BJ (cell line): Measurements from ENCODE around the gene FSTL3. TPM values are rescaled to one million over a fixed set of nuclear protein-coding genes. Genes with fewer than 3 reads are reported as not detected.
"Not testable (repeated sequence)": the region's sequence is repeated elsewhere in the genome, so short reads cannot be mapped to it uniquely, and the experiment has no call there.

ENCODE experiments used
- CTCF ChIA-PET: fragments of 350-600 bp; formaldehyde crosslinking; extraction: SDS; loops from one replicate; lab custom pipeline; 2021; ENCODE audit warnings: antibody characterized with exemption, inconsistent platforms; lab: Yijun Ruan, JAX
- POLR2A ChIA-PET: fragments of 300-600 bp; sonication (Branson Sonifier 250); formaldehyde crosslinking; extraction: SDS; loops from one replicate; lab custom pipeline; 2021; ENCODE audit warnings: antibody characterized with exemption; lab: Charles Lee
- DNase-seq: peaks from one replicate; pipeline ENCODE4 v3.0.0-alpha.2; 2011; ENCODE audit warnings: low read depth
- H3K27me3 ChIP-seq: 2 replicates; pipeline ENCODE4 v1.6.0; 2011; ENCODE audit warnings: low read length; ENCODE audit not compliant: control insufficient read depth, insufficient read depth
- H3K36me3 ChIP-seq: 2 replicates; pipeline ENCODE4 v1.5.1; 2011; ENCODE audit warnings: low read length; ENCODE audit not compliant: control insufficient read depth, insufficient read depth
- H3K4me3 ChIP-seq: 2 replicates; pipeline ENCODE4 v1.5.1; 2011; ENCODE audit warnings: low read depth, mild to moderate bottlenecking, control low read depth, low read length
- CTCF ChIP-seq: IDR thresholded peaks from 2 replicates; pipeline ENCODE4 v1.5.1; 2011; ENCODE audit warnings: low read depth, mild to moderate bottlenecking, control low read depth, inconsistent platforms, low read length, moderate library complexity; ENCODE audit not compliant: insufficient read depth
- polyA minus RNA-seq: library from RNA; depleted of rRNA, polyadenylated mRNA; stranded (reverse); fragments of >200 nt; gene quantifications from 2 replicates; pipeline ENCODE4 v1.2.3, GENCODE V29; 2011; rRNA and poly(A)+ RNA removed
- polyA plus RNA-seq: library from polyadenylated mRNA; depleted of rRNA; stranded (reverse); fragments of >200 nt; gene quantifications from 2 replicates; pipeline ENCODE4 v1.2.3, GENCODE V29; 2011; rRNA removed

FSTL3 gene
- 62.5 and 83.2 TPM in 2 replicates for polyA plus RNA-seq
- polyA minus RNA-seq: 25.0 and 32.2 TPM in 2 replicates

- ChIA-PET POLR2A (interaction anchor here (0.5 kb wide), 1 partner anchor 19 kb away, joined by 3 read pairs; the partner anchor contains the start of gene PRSS57), CTCF (interaction anchor here (1.0 to 2.4 kb wide), 3 partner anchors 13 to 145 kb away, joined by 3 to 11 read pairs (median 5); partner anchors contain the start of genes CDC34 and RNF126)
- TF ChIP-seq CTCF: no peak
- DNase-seq: no peak
- H3K27me3 ChIP-seq: no peaks in the 10 kb centered on the region
- peaks cover 4% of the 10 kb centered on the region for H3K36me3 ChIP-seq
- peak within 1 kb of the TSS; percentile 74 for H3K4me3 ChIP-seq
Observed at GRCh38 chr19:676339-677105, at the start of gene FSTL3. Gene FSTL3 (plus strand): TSS chr19:676392. CDS start chr19:676424, 32 bp downstream.

- H3K36me3 ChIP-seq, DNase-seq, H3K27me3 ChIP-seq, POLR2A ChIA-PET, H3K4me3 ChIP-seq: not testable (repeated sequence)
- CTCF ChIA-PET: interaction anchor here (0.7 kb wide), 1 partner anchor 15 kb away, joined by 3 read pairs; no protein-coding TSS in a partner anchor
Observed at GRCh38 chr19:626566-626965, 49.6 kb upstream of the FSTL3 start.

DNA sequence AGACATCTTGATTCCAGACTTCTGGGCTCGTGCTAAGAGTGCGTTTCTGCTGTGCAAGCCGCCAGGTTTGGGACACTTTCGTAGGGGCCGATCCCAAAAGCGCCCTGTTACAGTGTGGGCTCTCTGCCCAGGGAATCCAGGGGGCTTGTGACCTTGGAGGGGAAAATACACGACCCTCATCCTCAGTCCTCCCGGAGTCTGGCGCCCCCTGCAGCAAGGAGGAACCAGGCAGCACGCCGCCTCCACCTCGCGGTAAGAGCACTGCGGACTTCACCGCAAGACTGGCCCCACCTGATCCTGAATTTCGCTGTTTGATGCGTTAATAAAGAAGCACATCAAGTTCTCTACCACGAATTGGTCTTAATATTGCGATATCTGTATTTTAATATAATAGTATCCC, 48.0 kb upstream of the FSTL3 start:
- peak; percentile 36 for TF ChIP-seq CTCF
- CTCF ChIA-PET: interaction anchor here (1.0 to 1.6 kb wide), 2 partner anchors 41 to 44 kb away, joined by 3 to 4 read pairs; no protein-coding TSS in a partner anchor
- DNase-seq: no peak
- POLR2A ChIA-PET: no interaction called here
- Histone ChIP-seq H3K27me3 (no peaks in the 10 kb centered on the region), H3K4me3 (no peak overlapping the region), H3K36me3 (peaks cover 5% of the 10 kb centered on the region)

GRCh38 chr19:629515-629914, 46.7 kb upstream of the FSTL3 start:
- CTCF ChIA-PET, POLR2A ChIA-PET, H3K4me3 ChIP-seq, H3K36me3 ChIP-seq, H3K27me3 ChIP-seq, DNase-seq: not testable (repeated sequence)

GRCh38 chr19:629961-630714, 46.1 kb upstream of the FSTL3 start:
- CTCF ChIA-PET: no interaction called here
- Histone ChIP-seq H3K4me3 (no peak overlapping the region), H3K36me3 (peaks cover 2% of the 10 kb centered on the region), H3K27me3 (no peaks in the 10 kb centered on the region)
- POLR2A ChIA-PET: no interaction called here
- no peak for DNase-seq
- TF ChIP-seq CTCF: no peak
